GM21390 (cell line): ENCODE measurements around the gene YAP1.

Source experiments
- ATAC-seq: cut with Tn5 transposase; IDR thresholded peaks from one replicate; pipeline ENCODE4 v1.9.1; 2021; ENCODE audit not compliant: unreplicated experiment

YAP1 gene

DNA sequence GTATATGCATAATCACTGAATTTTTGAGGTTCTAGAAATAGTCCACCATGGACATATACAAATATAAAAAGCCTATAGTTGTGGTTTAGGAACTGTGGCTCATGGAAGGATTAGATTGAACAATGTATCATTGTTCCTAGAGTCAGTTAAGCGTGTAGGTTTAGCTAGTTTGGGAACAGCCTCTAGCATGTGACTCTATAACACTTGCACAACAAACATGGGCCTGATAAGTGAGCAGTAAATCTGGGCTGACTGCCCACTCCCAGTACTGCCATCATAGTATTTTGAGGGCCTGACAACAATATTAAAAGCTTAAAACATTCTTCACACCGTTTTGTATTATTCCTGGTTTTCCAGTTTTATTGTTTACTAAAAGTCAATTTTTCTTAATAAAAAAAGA lies 47.0 kb downstream of the YAP1 start:
- no peak for ATAC-seq

DNA sequence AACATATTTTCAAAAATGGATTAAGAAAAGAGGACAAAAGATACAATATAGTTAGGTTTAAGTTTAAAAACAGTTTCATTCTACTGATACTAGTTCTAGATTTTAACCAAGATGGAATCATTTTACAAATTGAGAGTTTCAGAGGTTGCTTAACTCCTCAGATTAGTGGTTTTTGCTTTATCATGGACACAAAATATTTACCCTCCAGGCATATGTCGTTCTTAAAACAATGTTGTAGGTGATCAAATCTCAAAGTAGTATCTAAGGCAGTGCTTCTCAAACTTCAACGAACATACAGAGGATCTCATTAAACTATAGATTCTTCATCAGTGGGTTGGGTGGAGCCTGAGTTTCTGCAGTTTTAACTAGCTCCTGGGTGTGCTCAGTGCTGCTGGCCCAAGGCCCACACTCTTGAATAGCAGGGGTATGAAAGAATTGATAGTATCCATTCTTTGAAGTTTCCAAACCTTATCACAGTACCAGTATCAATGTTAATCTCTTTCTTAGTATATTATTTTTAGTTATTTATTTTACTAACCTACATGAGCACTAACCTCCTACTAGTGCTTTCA lies 48.0 kb downstream of the YAP1 start:
- no peak for ATAC-seq

GRCh38 chr11:102163368-102163767 lies 53.1 kb downstream of the YAP1 start:
- ATAC-seq = no peak

DNA sequence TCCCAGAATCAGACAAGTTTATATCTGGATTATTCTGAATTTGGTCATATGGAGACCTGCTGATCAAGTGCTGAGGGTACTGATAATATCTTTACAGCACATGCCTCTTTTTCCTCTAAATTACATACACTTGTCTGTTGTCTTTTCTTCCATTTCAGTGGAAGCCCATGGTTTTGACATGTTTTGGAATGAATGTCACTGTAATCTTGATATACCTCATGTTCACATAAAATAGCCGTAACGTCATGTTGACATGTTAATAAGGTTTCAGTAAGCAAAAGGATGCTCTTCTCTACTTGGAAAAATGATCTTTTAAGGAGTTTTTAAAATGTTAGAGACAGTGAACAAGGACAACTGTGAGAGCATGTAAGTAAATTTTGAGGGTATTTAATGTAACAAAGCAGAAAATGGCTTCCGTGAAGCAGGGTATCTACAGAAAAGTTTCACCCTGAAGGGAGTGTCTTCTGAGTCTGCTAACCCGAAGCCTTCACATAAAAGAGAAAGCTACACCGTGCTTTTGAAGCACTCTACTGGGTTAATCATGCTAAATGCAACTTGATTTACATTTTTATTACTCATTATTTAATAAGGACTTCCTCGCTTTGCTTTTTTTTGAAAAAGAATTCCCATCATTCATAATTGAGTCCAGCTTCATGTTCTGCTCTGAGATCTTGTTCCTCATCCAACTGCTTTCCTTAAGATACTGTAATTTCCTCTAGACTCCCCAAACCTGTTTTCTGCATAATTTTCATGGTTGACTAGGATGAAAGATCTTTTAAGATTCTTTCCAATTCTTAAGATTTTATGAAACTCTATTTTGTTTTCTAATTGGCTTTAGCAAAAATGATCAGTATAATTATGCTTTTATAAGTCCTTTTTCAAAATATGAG lies 56.2 kb downstream of the YAP1 start:
- ATAC-seq = no peak

DNA sequence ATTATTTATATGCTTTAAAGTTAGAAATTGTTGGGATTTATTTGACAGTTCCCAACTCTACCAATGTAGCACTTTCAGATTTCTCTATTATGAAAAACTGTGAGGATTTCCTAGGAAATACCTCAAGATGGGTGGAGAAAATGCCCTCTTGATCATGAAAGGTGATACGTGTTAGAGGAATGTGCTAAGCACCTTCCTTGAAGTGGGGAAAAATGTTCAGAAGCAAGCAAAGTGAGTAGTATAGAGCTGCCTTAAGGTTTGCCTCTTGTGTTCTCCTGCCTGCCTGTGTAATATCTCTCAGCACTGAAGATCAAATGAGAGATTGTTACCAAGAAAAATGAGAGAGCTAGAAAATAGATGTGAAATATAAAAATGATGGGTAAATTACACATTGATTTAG lies 58.2 kb downstream of the YAP1 start:
- no peak for ATAC-seq

DNA sequence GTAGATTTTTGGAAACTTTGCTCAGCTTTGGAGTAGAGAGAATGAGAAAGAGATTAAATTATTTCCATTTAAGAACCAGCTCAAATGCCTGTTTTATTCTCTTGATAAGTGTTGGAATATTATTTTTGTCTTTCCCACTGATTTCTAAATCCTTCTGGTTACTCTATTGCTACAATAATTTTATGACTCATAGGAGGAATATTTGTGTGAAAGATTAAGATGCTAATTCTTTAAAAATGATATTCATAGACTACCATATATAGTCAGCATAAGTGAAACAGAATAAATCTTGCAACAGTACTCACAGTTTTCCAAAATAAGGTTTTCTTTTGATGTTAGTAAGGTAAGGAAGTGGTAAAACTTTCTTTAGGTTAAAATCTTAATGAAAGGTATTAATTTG lies 60.9 kb downstream of the YAP1 start:
- ATAC-seq = no peak

- ATAC-seq = no peak
Observed at GRCh38 chr11:102172127-102172848, 62.0 kb downstream of the YAP1 start.

DNA sequence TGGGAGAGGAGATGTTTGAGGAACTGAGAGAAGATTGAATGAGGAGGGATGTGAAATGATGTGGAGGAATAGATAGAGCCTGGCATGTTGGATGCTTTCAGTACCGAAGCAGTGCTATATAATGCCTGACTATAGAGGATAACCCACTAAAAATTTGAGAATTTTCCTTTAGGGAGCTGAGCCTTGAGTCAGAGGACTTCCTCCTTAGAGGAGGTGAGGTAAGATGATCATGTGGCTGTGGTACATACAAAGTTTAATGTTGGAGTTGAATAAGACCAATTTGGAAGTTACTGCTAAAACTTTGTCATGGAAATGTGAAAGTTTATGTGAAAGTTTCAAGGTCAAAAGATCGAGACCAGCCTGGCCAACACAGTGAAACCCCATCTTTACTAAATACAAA lies 66.9 kb downstream of the YAP1 start:
- no peak for ATAC-seq

DNA sequence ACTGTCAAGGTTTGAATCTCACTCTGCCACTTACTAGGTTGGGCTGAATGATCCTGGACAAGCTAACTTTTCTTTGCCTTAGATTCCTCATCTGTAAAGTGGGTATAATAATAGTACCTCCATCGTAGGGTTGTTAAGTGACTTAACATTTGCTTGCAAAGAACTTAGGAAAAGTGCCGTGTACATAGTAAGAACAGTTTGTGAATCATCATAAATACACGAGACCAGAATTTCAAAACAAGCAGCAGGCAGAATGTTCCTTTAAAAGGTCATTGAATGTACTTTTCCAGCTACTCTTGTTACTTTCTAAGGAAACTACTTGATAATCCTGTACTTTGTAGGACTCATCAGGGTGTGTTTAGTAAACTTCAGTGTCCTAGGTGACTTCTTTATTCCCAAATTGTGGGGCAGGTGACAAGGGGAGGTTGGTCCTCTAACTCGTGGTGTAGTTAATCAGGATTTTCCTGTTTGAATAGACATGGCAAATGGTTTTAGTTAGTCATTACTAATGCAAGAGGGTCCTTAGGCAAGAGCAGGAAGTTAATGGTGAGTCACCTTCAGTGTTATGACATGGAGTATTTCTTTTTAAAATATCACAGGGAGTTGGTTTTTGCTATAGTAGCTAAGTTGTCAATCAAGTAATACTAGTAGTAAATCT lies 67.9 kb downstream of the YAP1 start:
- ATAC-seq = no peak

DNA sequence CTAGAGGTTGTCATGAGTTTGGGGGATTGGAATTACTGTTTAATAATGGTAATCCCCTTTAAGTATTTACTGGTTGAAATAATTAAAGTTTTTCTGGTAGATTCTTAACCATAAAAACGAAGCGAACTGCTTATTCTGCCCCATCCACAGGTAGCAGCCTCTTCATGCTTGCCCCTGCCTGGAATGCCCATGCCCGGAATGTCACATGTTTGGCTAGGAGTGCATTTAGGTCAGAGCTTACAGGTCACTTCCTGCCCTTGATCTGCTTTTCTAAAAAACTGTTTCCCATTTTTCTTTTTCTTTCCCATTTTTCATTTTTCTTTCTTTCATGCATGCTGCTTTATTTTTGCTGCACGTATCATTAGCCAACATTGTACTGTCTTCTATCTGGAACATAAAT lies 69.1 kb downstream of the YAP1 start:
- no peak for ATAC-seq

DNA sequence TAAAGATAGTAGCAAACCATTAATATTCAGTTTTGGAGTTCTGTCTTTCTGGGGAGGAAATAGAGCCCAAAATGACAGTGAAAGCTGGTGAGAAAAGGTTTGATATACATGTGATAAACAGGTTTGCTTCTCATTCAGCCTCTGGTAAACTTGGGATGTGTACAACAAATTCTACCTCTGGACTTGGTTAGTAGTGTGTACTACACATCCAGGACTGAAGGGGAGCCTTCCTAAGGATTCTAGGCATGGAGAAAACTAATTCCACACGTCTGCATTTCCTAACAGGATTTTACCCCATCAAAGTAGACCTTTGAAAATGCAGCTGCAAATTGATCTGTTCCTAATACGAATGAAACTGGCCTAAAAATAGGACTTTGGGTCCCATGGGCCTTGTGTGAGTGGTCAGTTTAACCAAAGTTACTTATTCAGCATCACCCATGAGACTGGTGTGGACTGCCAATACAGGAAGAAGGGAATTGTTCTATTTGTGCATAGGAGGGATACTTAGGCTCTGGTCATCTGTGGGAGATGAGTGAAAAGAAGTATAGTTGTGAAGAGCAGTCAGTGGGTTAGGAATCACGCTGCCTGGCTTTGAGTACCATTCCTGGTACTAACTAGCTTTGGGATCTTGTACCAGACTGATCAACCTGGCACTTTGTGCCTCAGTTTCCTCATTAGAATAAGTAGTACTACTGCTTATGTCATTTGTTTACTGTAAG lies 74.2 kb downstream of the YAP1 start:
- ATAC-seq = no peak

GRCh38 chr11:102186551-102187191 lies 76.4 kb downstream of the YAP1 start:
- no peak for ATAC-seq

- no peak for ATAC-seq
Observed at GRCh38 chr11:102187416-102188151, 77.3 kb downstream of the YAP1 start.

GRCh38 chr11:102188488-102188887 lies 78.2 kb downstream of the YAP1 start:
- ATAC-seq = no peak

- ATAC-seq = no peak
Observed at GRCh38 chr11:102191832-102192231, 81.6 kb downstream of the YAP1 start.

- ATAC-seq = no peak
Observed at GRCh38 chr11:102192349-102193066, 82.3 kb downstream of the YAP1 start.

DNA sequence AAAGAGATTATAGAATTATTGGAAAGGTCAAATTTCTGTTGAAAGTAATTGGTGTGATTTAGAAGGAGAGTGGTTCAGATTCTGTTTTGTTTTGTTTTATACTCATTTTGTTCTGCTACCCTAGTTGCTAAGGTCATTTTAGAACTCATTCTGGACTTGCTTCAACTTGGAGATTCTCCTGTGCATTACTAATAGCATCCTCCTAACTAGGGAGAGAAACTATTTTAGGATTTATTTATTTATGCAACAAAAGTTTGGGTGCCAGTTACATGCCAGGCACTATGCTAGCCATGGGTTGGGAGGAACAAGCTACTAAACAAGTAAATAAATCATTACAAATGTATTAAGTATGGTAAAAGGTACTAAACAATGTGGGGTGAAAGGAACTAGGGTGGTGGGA lies 84.0 kb downstream of the YAP1 start:
- ATAC-seq = no peak

DNA sequence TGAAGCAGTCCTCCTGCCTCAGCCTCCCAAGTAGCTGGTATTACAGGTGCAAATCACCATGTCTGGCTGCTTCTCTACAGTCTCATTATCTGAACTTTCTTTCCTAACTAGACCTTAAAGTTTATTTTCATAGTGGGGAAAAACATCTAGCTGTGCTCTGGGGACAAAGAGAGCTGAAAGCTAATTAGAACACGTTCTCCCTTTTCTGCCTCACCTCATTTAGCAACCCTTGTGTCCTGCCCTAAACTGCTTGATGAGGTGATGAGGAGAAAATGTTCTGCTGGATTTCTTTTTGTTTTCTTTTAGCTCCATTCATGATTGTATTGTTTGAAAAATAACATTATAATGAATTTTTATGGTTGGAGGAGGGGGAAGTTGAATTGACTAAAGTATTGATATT lies 84.7 kb downstream of the YAP1 start:
- no peak for ATAC-seq

GRCh38 chr11:102196351-102196750 lies 86.1 kb downstream of the YAP1 start:
- ATAC-seq = no peak
